Adrenal gland (tissue), 19 donors: ENCODE results near the gene SLC4A3. TPM values are rescaled to one million over a fixed set of nuclear protein-coding genes. Genes with fewer than 3 reads are reported as not detected.
A peak's percentile ranks its signal among the peaks of the same experiment; 100 is the strongest.

Source experiments
- DNase-seq, 7 donors: peaks; one replicate each; pipeline ENCODE4 v3.0.0-alpha.2; 2019 to 2020
- H3K27ac ChIP-seq, 5 donors: fragments of 200-600 bp; sonication (generic) in 4 of 5; 1 replicate in 3 of 5; 2 replicates in 2 of 5; pipeline versions ENCODE4 v1.5.1 to v1.8.0; 2016 to 2020; ENCODE audit warnings: mild to moderate bottlenecking in 1 of 5
- H3K27me3 ChIP-seq: fragments of 200-600 bp; 2 replicates; pipeline ENCODE4 v1.8.0; 2021
- H3K36me3 ChIP-seq, 2 donors: fragments of 200-600 bp; replicated peaks in 1 of 2; 1 replicate in 1 of 2; 2 replicates in 1 of 2; pipeline versions ENCODE4 v1.5.1 to v1.8.0; 2018 to 2022
- H3K4me1 ChIP-seq, 2 donors: fragments of 200-600 bp; replicated peaks in 1 of 2; 1 replicate in 1 of 2; 2 replicates in 1 of 2; pipeline versions ENCODE4 v1.5.1 to v1.8.0; 2018 to 2021
- H3K4me3 ChIP-seq, 4 donors: fragments of 200-600 bp; sonication (generic) in 3 of 4; one replicate each; pipeline ENCODE4 v1.5.1; 2016 to 2018
- H3K9me3 ChIP-seq, 3 donors: fragments of 200-600 bp; sonication (generic) in 1 of 3; replicated peaks in 1 of 3; 1 replicate in 2 of 3; 2 replicates in 1 of 3; pipeline versions ENCODE4 v1.5.1 to v1.8.0; 2016 to 2021
- POLR2A ChIP-seq, 2 donors: fragments of 450-650 bp; IDR thresholded peaks; one replicate each; pipeline ENCODE4 v1.6.1; 2017; ENCODE audit warnings: antibody characterized with exemption in 2 of 2, mild to moderate bottlenecking in 2 of 2, moderate library complexity in 1 of 2
- WGBS, 4 donors: extraction: QIAGEN DNeasy Blood & Tissue Kit in 2 of 4; methylation state at CpG; one replicate each; pipeline versions ENCODE4 v1.1.5 to v1.1.7; 2013 to 2017; 5-methylcytosine and 5-hydroxymethylcytosine counted together
- intact Hi-C, 2 donors: fragments of 100-400 bp; cut with DNase I; formaldehyde crosslinking; loops; one replicate each; pipeline versions ENCODE4 v1.14.1 to v1.15.0; 2022 to 2023
- long read RNA-seq, 10 donors: library from polyadenylated mRNA in 3 of 10; unstranded in 2 of 10; stranded (forward) in 1 of 10; transcript quantifications; one replicate each; pipeline ENCODE4 v2.0.0 and lab custom pipeline, GENCODE V29; 2021 to 2026
- polyA plus RNA-seq, 3 donors: library from polyadenylated mRNA; stranded (reverse); fragments of 200-250 nt in 2 of 3; fragments of 350-450 nt in 1 of 3; fragmentation: Illumina TruSeq in 1 of 3; extraction: RNeasy Lipid Tissue Mini Kit (QIAGEN cat#74804) in 1 of 3; gene quantifications; one replicate each; pipeline ENCODE4 v1.2.3, GENCODE V29; 2013 to 2014
- total RNA-seq, 9 donors: library from RNA; depleted of rRNA in 4 of 9; stranded (reverse); fragments of >200 nt in 4 of 9; fragments of 120-200 nt in 1 of 9; fragmentation: NEBNext Ultra II Directional in 1 of 9; extraction: Animal tissue kit (Norgen Biotek cat#: 25700) in 1 of 9; gene quantifications; one replicate each; pipeline versions ENCODE4 v1.1.0 to v1.2.4, GENCODE V29; 2013 to 2023
- TF ChIP-seq, protein P1 (sequence below), 6 experiments: fragments of 450-650 bp in 4 of 6; fragments of 200-600 bp in 2 of 6; sonication (generic) in 1 of 6; IDR thresholded peaks; 1 replicate in 5 of 6; 2 replicates in 1 of 6; pipeline versions ENCODE4 v1.5.1 to v1.8.0; 2016 to 2021; ENCODE audit warnings: antibody characterized with exemption in 6 of 6, mild to moderate bottlenecking in 2 of 6, moderate library complexity in 1 of 6
- donor health status: healthy with polysubstance abuse.
- donor health status: Bipolar disorder and iron deficiency.
- donor health status: DM: yes; HTN: yes; CAD: no.
- donor health status: DM: no; HTN: no; CAD: no.
- donor health status: DM: no; HTN: no; CAD: no.
- donor health status: DM: yes; HTN: yes; CAD: no.

Gene SLC4A3, protein sequence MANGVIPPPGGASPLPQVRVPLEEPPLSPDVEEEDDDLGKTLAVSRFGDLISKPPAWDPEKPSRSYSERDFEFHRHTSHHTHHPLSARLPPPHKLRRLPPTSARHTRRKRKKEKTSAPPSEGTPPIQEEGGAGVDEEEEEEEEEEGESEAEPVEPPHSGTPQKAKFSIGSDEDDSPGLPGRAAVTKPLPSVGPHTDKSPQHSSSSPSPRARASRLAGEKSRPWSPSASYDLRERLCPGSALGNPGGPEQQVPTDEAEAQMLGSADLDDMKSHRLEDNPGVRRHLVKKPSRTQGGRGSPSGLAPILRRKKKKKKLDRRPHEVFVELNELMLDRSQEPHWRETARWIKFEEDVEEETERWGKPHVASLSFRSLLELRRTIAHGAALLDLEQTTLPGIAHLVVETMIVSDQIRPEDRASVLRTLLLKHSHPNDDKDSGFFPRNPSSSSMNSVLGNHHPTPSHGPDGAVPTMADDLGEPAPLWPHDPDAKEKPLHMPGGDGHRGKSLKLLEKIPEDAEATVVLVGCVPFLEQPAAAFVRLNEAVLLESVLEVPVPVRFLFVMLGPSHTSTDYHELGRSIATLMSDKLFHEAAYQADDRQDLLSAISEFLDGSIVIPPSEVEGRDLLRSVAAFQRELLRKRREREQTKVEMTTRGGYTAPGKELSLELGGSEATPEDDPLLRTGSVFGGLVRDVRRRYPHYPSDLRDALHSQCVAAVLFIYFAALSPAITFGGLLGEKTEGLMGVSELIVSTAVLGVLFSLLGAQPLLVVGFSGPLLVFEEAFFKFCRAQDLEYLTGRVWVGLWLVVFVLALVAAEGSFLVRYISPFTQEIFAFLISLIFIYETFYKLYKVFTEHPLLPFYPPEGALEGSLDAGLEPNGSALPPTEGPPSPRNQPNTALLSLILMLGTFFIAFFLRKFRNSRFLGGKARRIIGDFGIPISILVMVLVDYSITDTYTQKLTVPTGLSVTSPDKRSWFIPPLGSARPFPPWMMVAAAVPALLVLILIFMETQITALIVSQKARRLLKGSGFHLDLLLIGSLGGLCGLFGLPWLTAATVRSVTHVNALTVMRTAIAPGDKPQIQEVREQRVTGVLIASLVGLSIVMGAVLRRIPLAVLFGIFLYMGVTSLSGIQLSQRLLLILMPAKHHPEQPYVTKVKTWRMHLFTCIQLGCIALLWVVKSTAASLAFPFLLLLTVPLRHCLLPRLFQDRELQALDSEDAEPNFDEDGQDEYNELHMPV
- total RNA-seq = 10 to 100 TPM in 6 of 9 donors, 1 to 10 TPM in 3; 3.9 to 32.8 (median 13.8) TPM
- polyA plus RNA-seq = 10 to 100 TPM in 2 of 3 donors, 1 to 10 TPM in 1; 5.2 to 40.5 (median 40.0) TPM
- long read RNA-seq, donor 1 = 0 reads
- long read RNA-seq, donor 2 = 0 reads
- long read RNA-seq, donor 3 = 0 reads
- long read RNA-seq, donor 4, partial matches to known transcripts = 6 of 9 reads
- long read RNA-seq, donor 4, other reads (novel, unspliced or antisense) = 3 of 9 reads
- long read RNA-seq, donor 5, full-length matches to known transcripts = 10 of 66 reads
- long read RNA-seq, donor 5, partial matches to known transcripts = 23 of 66 reads
- long read RNA-seq, donor 5, other reads (novel, unspliced or antisense) = 33 of 66 reads
- long read RNA-seq, donor 6, partial matches to known transcripts = 12 of 12 reads
- long read RNA-seq, donor 6, other reads (novel, unspliced or antisense) = 0 of 12 reads
- long read RNA-seq, donor 7 = 0 reads
- long read RNA-seq, donor 8 = 0 reads
- long read RNA-seq, donor 9 = 0 reads
- long read RNA-seq, donor 10 = 0 reads

DNA sequence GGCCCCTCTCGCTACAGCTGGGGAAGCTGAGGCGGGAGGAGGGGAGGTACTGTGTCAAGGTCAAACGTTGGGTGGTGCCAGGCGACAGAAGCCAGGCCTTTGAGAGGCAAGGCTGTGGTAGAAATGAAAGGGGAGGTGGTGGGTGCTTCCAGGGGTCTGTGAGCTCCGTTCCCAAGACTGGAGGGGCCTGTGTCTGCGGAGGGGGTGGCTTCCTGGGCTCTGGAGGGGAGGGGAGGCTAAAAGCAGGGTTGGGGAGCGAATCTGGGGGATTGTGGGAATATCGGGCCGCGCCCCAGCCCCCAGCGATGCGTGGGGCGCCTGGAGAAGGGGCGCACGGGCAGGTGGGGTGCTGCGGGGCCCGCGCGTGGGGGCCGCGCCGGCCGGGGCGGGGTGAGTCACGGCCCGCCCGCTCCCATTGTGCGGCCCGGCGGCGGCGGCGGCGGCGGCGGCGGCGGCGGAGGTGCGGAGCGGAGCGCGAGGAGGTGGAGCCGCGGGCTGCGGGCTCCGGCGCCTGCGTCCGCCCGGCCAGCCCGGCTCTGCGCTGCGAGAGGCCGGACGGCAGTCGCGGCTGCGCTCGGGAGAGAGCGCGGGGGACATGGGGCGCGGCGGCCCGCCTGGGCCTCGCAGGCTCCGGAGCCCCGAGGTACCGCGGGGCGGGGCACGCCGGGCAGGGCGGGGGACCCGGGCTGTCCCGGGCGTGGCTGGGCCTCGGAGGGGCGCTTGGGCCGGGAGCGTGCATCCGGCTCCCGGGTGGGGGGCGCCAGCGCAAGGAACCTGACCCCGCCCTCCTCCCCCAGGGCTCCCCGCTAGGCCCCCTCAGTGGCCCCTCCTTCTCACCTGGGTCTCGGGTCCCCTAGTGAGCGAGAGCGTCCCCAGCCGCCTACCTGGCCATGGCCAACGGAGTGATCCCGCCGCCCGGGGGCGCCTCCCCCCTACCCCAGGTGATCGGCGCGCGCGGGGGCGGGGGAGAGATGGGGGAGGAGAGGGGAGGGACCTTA is at the start of gene SLC4A3:
Gene SLC4A3, plus strand, starts transcription at position 528 of the 998 bp plus-strand sequence. Its CDS starts 363 bp downstream, at position 891.
- no peaks in the 10 kb centered on the region for H3K36me3 ChIP-seq
- no peaks in the 10 kb centered on the region for H3K27me3 ChIP-seq
- intact Hi-C loops = loop anchor here in 1 of 2 donors (5.0 kb wide), 1 partner anchor 210 kb away; the partner anchor contains the start of gene DES
- 2 to 18% (median 6%) methylated on average over 9 to 103 of the region's 103 CpGs for WGBS, 4 donors
- peak in 2 of 7 donors; percentile 42 to 51 for DNase-seq
- H3K4me3 ChIP-seq = peak within 1 kb of the TSS in 2 of 4 donors; percentile 9 to 62
- no peaks in the 10 kb centered on the region for H3K9me3 ChIP-seq
- H3K27ac ChIP-seq = peak within 1 kb of the TSS in 2 of 5 donors; percentile 30 to 63
- peaks cover 9 to 28% of the 10 kb centered on the region in 2 donors for H3K4me1 ChIP-seq
- TF ChIP-seq POLR2A (IDR thresholded peaks at IDR 0.05) = peak; percentile 19 to 38
- TF ChIP-seq, protein P1, sequence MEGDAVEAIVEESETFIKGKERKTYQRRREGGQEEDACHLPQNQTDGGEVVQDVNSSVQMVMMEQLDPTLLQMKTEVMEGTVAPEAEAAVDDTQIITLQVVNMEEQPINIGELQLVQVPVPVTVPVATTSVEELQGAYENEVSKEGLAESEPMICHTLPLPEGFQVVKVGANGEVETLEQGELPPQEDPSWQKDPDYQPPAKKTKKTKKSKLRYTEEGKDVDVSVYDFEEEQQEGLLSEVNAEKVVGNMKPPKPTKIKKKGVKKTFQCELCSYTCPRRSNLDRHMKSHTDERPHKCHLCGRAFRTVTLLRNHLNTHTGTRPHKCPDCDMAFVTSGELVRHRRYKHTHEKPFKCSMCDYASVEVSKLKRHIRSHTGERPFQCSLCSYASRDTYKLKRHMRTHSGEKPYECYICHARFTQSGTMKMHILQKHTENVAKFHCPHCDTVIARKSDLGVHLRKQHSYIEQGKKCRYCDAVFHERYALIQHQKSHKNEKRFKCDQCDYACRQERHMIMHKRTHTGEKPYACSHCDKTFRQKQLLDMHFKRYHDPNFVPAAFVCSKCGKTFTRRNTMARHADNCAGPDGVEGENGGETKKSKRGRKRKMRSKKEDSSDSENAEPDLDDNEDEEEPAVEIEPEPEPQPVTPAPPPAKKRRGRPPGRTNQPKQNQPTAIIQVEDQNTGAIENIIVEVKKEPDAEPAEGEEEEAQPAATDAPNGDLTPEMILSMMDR (IDR thresholded peaks at IDR 0.05) = no peak

DNA sequence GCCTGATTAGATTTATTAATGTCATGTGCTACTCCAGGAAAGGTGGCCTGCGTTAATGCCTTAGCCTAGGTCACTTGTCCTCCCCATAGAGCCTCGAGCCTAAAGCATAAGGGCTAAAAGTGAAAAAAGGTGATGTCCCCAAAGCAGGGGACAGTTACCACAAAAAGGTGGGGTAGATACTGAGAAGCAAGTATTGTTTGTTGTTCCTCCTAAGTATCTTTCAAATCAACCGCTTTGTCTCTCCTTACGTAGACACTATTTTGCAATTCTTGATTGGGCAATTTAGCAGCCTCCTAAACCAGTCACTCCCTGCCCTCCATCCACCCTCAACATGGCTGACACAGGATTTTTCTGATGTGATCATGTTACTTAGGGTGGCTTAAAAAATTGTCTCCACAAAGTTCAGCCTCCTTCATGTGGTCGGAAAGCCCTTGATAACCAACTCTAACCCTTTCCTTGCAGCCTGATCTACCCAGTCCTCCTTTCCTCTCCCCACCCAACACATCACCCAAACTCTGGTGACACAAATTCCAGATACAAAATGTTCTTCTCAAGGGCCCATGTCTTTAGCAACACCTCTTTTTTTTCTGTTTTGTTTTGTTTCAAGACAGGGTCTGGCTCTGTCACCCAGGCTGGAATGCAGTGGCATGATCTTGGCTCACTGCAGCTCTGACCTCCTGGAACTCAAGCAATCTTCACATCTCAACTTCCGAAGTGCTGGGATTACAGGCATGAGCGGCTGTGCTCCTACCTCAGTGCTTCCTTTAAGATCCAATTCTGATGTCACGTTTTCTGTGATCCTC is 48.4 kb upstream of the SLC4A3 start:
- H3K9me3 ChIP-seq = no peaks in the 10 kb centered on the region
- intact Hi-C loops = no loop called here
- peak overlapping the region in 2 of 5 donors; percentile 1 to 54 for H3K27ac ChIP-seq
- no peaks in the 10 kb centered on the region for H3K36me3 ChIP-seq
- WGBS, 4 donors = 72 to 76% (median 75%) methylated on average over 8 of the region's 8 CpGs
- TF ChIP-seq, protein P1 (IDR thresholded peaks at IDR 0.05) = no peak
- no peak for TF ChIP-seq POLR2A (IDR thresholded peaks at IDR 0.05)
- H3K27me3 ChIP-seq = no peaks in the 10 kb centered on the region
- no peaks in the 10 kb centered on the region for H3K4me1 ChIP-seq
- peak in 1 of 7 donors; percentile 54 for DNase-seq
- H3K4me3 ChIP-seq = no peak overlapping the region
